ENCODE data around the gene RP2. TPM values are rescaled to one million over a fixed set of nuclear protein-coding genes. Genes with fewer than 3 reads are reported as not detected.

Gene RP2
- total and polyA plus RNA-seq, 9 of the 15 experiments (the other 6 are each of a cell fraction or from before 2014, with no cell fraction given): 2.0 to 6.9 (median 3.5) TPM

DNA sequence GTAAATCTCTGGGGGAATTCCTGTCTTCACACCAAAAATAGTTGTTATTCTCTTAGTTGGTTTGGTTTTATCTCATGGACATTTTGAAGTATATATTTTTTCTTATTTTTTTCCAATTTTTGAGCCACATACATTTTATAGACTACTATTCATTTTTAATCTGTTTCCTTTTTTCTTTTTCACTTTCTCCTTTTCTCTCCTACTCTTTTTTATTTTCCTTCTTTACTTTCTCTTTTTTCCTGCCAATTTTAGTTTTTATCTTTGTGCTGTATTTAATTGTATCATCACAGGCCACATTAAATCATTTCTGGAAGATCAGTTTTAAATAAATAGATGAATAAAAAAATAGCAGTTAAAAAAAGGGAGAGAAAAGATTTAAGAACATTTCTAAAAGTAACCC, 61.4 kb downstream of the RP2 start:
- in situ Hi-C loops (cut with MboI) (no loop called here), intact Hi-C loops (cut with micrococcal nuclease) (no loop called here)
- H4K20me1 ChIP-seq (replicated peaks; ENCODE audit: control insufficient read depth, insufficient read depth, low read length): no peaks in the 10 kb centered on the region
- ChIA-PET POLR2A (no interaction called here), CTCF (ENCODE audit: low intra/inter-chr PET ratio) (no interaction called here)
- TF ChIP-seq, protein P1, sequence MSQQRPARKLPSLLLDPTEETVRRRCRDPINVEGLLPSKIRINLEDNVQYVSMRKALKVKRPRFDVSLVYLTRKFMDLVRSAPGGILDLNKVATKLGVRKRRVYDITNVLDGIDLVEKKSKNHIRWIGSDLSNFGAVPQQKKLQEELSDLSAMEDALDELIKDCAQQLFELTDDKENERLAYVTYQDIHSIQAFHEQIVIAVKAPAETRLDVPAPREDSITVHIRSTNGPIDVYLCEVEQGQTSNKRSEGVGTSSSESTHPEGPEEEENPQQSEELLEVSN (IDR thresholded peaks at IDR 0.05; ENCODE audit: borderline replicate concordance in 1 of 2, extremely low read depth in 1 of 2, insufficient read depth in 1 of 2, insufficient read length in 1 of 2, low read depth in 1 of 2, low read length in 1 of 2, poor library complexity in 1 of 2, severe bottlenecking in 1 of 2): no peak
- TF ChIP-seq POLR2AphosphoS5 (IDR thresholded peaks at IDR 0.05; ENCODE audit: control insufficient read depth, insufficient read depth, low read depth, low read length): no peak
- TF ChIP-seq MTA3 (IDR thresholded peaks at IDR 0.05; ENCODE audit: borderline replicate concordance): no peak
- TF ChIP-seq TEAD1 (CRISPR knock-in tag; IDR thresholded peaks at IDR 0.05): no peak
- TF ChIP-seq TCF3 (CRISPR knock-in tag; IDR thresholded peaks at IDR 0.05): no peak
- TF ChIP-seq KAT7 (CRISPR knock-in tag; IDR thresholded peaks at IDR 0.05; ENCODE audit: borderline replicate concordance): no peak
- no peak for TF ChIP-seq THRAP3 (IDR thresholded peaks at IDR 0.05; ENCODE audit: borderline replicate concordance)
- TF ChIP-seq, protein P2, sequence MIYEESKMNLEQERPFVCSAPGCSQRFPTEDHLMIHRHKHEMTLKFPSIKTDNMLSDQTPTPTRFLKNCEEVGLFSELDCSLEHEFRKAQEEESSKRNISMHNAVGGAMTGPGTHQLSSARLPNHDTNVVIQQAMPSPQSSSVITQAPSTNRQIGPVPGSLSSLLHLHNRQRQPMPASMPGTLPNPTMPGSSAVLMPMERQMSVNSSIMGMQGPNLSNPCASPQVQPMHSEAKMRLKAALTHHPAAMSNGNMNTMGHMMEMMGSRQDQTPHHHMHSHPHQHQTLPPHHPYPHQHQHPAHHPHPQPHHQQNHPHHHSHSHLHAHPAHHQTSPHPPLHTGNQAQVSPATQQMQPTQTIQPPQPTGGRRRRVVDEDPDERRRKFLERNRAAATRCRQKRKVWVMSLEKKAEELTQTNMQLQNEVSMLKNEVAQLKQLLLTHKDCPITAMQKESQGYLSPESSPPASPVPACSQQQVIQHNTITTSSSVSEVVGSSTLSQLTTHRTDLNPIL (CRISPR knock-in tag; IDR thresholded peaks at IDR 0.05): no peak
- no peak for TF ChIP-seq POLR2G (IDR thresholded peaks at IDR 0.05; ENCODE audit: low read depth, low read length)
- TF ChIP-seq TCF7L2 (IDR thresholded peaks at IDR 0.05; ENCODE audit: low read depth, low read length): no peak
- TF ChIP-seq, protein P3, sequence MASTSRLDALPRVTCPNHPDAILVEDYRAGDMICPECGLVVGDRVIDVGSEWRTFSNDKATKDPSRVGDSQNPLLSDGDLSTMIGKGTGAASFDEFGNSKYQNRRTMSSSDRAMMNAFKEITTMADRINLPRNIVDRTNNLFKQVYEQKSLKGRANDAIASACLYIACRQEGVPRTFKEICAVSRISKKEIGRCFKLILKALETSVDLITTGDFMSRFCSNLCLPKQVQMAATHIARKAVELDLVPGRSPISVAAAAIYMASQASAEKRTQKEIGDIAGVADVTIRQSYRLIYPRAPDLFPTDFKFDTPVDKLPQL (IDR thresholded peaks at IDR 0.05; ENCODE audit: extremely low read depth, insufficient read length): no peak
- no peak for TF ChIP-seq ZNF445 (CRISPR knock-in tag; IDR thresholded peaks at IDR 0.05; ENCODE audit: low read depth)
- no peak for TF ChIP-seq NFRKB (IDR thresholded peaks at IDR 0.05; ENCODE audit: low read depth)
- no peak for TF ChIP-seq HDAC2 (IDR thresholded peaks at IDR 0.05)
- TF ChIP-seq SMAD1 (IDR thresholded peaks at IDR 0.05; ENCODE audit: low read depth, low read length, partially characterized antibody): no peak
- H2AFZ ChIP-seq (ENCODE audit: low read depth, low read length): no peak overlapping the region
- ATAC-seq (no peak), DNase-seq (ENCODE audit: extremely low read depth in 1 of 4, low spot score in 3 of 4) (no peak), FAIRE-seq (no peak)
- H3K4me1 ChIP-seq (replicated peaks in 1 of 2; ENCODE audit: control insufficient read depth in 2 of 2, insufficient read depth in 2 of 2, low read length in 2 of 2): no peaks in the 10 kb centered on the region
- H3K27ac ChIP-seq (ENCODE audit: extremely low read depth, low read depth, low read length): no peak overlapping the region
- H3K4me2 ChIP-seq (ENCODE audit: insufficient read depth, low read length): no peak overlapping the region
- BruUV-seq (replicated peaks): no TSS peak
- no peak overlapping the region for H3K4me3 ChIP-seq
- no peaks in the 10 kb centered on the region for H3K27me3 ChIP-seq (ENCODE audit: control insufficient read depth in 2 of 2, insufficient read depth in 2 of 2, low read length in 2 of 2)
- H3K9me3 ChIP-seq (replicated peaks; ENCODE audit: control insufficient read depth, insufficient read depth, low read depth, low read length): no peaks in the 10 kb centered on the region
- no peaks in the 10 kb centered on the region for H3K79me2 ChIP-seq (ENCODE audit: control insufficient read depth, insufficient read depth, low read length)
- no peaks in the 10 kb centered on the region for H3K36me3 ChIP-seq (ENCODE audit: control insufficient read depth, insufficient read depth, low read length)
- no peaks in the 10 kb centered on the region for H3K9me1 ChIP-seq (ENCODE audit: control insufficient read depth, insufficient read depth, low read length)
- H3K9ac ChIP-seq (ENCODE audit: insufficient read depth in 1 of 2, low read depth in 2 of 2, low read length in 2 of 2): no peak overlapping the region

Data from K562 (cell line).